ENCODE data around the gene GEMIN7. TPM values are rescaled to one million over a fixed set of nuclear protein-coding genes. Genes with fewer than 3 reads are reported as not detected.

GEMIN7 gene
- total RNA-seq, 1 donor from 2014 or later: 39.4 TPM

GRCh38 chr19:45076029-45076850, 2.8 kb upstream of the GEMIN7 start, which contains the start of gene ZNF296:
Gene ZNF296, minus strand, starts transcription at chr19:45076478. Its CDS starts 105 bp downstream, at chr19:45076373.
- Mint-ChIP-seq H3K27ac (peak within 1 kb of the TSS; percentile 37), H3K4me3 (ENCODE audit: low read depth) (peak within 1 kb of the TSS; percentile 58), H3K9me3 (ENCODE audit: low read depth) (no peaks in the 10 kb centered on the region), H3K36me3 (ENCODE audit: insufficient read depth) (no peaks in the 10 kb centered on the region), H3K27me3 (peaks cover 22% of the 10 kb centered on the region), H3K4me1 (ENCODE audit: low read depth) (peaks cover 19% of the 10 kb centered on the region)
- no peak for TF ChIP-seq CTCF (IDR thresholded peaks at IDR 0.05; ENCODE audit: unreplicated experiment)
- peak; percentile 55 for DNase-seq (ENCODE audit: low spot score, unreplicated experiment)

- H3K27ac Mint-ChIP-seq: peak overlapping the region; percentile 30
- H3K4me1 Mint-ChIP-seq (ENCODE audit: low read depth): peaks cover 22% of the 10 kb centered on the region
- DNase-seq (ENCODE audit: low spot score, unreplicated experiment): no peak
- peaks cover 22% of the 10 kb centered on the region for H3K27me3 Mint-ChIP-seq
- H3K9me3 Mint-ChIP-seq (ENCODE audit: low read depth): no peaks in the 10 kb centered on the region
- peaks cover 2% of the 10 kb centered on the region for H3K36me3 Mint-ChIP-seq (ENCODE audit: insufficient read depth)
- peak overlapping the region; percentile 58 for H3K4me3 Mint-ChIP-seq (ENCODE audit: low read depth)
- TF ChIP-seq CTCF (IDR thresholded peaks at IDR 0.05; ENCODE audit: unreplicated experiment): no peak
These were observed 2.0 kb upstream of the GEMIN7 start for GRCh38 chr19:45076851-45077730.

- TF ChIP-seq CTCF (IDR thresholded peaks at IDR 0.05; ENCODE audit: unreplicated experiment): no peak
- Mint-ChIP-seq H3K4me1 (ENCODE audit: low read depth) (peaks cover 22% of the 10 kb centered on the region), H3K36me3 (ENCODE audit: insufficient read depth) (peaks cover 2% of the 10 kb centered on the region), H3K27ac (no peak overlapping the region), H3K27me3 (peaks cover 22% of the 10 kb centered on the region), H3K4me3 (ENCODE audit: low read depth) (peak overlapping the region; percentile 93), H3K9me3 (ENCODE audit: low read depth) (no peaks in the 10 kb centered on the region)
- no peak for DNase-seq (ENCODE audit: low spot score, unreplicated experiment)
These were observed 534 bp upstream of the GEMIN7 start for GRCh38 chr19:45078390-45079062.

GRCh38 chr19:45079911-45080370, 881 bp downstream of the GEMIN7 start:
- TF ChIP-seq CTCF (IDR thresholded peaks at IDR 0.05; ENCODE audit: unreplicated experiment): no peak
- Mint-ChIP-seq H3K4me1 (ENCODE audit: low read depth) (peaks cover 20% of the 10 kb centered on the region), H3K27ac (peak overlapping the region; percentile 95), H3K36me3 (ENCODE audit: insufficient read depth) (peaks cover 2% of the 10 kb centered on the region), H3K27me3 (peaks cover 17% of the 10 kb centered on the region), H3K4me3 (ENCODE audit: low read depth) (peak overlapping the region; percentile 93), H3K9me3 (ENCODE audit: low read depth) (no peaks in the 10 kb centered on the region)
- no peak for DNase-seq (ENCODE audit: low spot score, unreplicated experiment)
